Activated CD8-positive, alpha-beta memory T cell treated with anti-CD3 and anti-CD28 coated beads for 4 hours (primary cell): Measurements from ENCODE around the gene CCDC187.

Source experiments
- DNase-seq, 2 donors: peaks; one replicate each; pipeline ENCODE4 v3.0.0-alpha.2; 2020; ENCODE audit warnings: low read depth in 2 of 2

Gene CCDC187

DNA sequence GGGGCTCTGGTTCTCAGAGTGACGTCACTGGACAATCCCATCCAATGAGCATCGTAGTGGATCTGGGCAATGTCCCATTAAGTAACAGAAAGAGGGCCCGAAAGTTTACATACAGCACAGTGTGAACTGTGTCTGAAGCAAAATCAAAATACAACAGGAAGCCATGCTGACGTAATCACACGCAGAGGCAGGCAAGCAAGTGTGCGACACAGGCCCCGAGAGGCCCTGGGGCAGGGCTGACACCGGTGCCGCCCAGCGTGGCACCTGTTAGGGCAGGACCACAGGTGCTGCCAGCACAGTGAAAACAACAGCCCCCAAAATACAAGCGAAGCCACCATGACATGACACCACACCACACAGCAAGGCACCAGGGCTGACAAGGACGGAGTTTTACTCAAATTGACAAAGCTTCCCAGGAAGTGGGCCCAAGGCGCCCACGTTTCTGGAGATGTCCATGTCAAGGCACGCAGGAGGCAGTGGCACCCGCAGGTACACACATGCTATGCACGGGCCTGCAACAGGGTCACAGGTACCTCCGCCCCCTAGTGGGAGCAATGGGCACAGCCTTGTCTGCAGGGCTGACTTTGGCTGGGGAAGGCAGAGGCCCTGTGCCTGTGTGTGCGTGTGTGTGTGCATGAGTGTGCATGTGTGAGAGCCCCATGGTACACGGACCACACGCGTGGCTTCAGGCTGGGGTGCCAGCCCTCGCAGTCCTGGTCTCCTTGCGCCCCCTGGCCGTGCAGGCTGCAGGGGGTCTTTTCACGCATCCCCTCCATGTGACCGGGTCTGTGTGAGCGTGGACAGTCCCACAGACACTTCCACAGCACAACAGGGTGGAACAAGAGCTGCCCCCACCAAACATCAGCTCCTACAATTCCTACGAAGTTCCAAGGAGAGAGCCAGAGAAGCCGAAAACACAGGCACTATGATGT is 77.9 kb downstream of the CCDC187 start:
- peak in 1 of 2 donors; percentile 24 for DNase-seq

DNA sequence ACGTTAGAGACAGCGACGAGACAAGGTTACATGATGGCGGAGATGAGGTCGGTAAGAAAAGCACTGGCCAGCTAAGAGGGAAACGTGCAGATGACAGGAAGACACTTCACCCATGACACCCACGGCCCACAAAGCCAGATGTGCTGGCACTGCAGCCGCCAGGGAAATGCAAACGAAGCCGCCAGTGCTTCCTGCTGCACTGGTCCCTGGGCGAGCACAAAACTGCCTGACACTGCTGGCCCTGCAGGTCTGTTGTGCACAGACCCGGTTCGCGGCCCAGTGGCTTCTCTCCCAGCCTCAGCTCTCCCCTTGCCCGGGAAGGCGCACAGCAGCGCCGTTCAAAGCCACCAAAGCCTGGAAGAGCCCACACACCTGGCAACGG is 78.5 kb downstream of the CCDC187 start:
- DNase-seq: no peak

DNA sequence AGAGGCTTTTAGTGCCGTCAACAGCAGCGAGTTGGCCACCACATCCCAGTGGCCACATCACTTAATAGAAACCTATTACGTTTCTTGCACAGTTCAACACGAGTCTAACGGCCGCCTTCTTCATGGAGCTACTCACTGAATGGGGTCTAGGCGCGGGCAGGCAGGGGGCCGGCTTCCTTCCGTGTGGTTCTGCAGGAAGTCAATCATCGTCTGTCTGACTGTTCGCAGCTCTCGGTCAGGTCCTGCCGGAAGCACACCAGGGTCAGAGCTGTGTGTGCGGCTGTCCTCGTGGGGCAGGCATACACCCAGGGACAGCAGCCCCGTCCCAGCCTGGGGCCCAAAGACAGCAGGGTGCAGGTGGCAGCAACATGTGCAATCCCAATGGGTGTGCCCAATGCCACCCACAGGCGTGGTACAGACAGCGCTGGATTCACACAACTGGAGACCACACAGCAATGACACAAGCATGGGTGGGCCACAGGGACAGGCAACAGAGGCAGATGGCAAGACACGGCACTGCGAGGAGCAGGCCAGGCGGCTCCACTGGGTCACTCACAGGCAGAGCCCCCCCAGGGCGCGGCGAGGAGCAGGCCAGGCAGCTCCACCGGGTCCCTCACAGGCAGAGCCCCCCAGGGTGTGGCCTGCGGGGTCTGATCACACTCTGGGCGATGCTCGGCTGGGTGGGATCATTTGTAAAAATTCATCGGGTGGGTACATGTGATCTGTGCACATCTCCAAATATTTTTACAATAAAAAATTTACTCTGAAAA is 79.8 kb downstream of the CCDC187 start:
- DNase-seq: no peak

DNA sequence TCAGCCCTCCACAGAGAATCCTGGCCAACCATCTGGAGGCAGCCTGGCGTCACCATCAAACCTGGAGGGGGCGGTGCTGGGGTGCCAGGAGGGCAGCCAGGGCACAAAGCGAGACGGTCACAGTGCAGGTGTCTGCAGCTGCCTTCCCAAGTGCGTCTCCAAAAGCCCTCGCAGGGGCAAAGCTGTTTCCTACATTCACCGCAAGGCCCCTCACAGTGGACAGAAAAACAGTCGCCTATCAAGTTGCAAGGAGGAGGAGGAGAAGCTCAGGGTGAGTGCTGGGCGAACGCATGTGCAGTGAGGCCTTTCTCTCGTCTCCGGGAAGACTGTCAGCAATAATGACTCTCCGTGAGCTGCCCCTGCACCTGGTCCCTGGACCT is 81.0 kb downstream of the CCDC187 start:
- no peak for DNase-seq

DNA sequence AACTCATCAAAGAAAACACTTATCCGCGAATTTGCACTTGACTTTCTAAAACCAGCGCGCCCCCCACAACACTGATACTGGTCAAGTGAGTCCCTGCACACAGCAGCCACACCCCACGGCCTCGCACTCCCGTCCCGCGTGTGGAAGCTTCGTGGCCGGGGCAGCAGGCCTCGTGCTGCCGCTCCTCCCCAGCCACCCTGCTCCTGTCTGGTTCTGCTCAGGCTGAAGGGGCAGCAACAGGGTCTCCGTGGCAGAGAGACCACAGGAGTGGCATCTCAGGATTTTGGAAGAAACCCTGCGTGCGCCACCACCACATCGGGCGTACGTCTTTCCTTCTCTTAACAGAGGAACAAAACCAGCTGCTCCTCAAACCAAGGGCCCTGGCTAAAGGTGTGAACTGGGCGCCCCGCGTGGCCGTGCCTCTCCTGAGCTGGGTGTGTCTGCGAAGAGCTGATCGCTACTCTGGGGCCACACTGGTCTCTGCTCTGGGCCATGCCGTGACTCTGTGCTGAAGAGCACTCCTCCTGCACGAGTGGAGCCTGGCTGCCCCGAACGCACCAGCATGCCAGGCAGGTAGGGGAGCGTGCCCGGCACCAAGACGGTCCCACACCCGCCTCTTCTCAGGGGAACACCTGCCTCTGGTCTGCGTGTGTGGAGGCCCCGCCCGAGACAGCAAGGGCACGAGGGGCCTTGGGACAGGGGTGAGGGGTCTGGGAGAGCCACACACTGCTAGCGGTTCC is 81.6 kb downstream of the CCDC187 start:
- no peak for DNase-seq

DNA sequence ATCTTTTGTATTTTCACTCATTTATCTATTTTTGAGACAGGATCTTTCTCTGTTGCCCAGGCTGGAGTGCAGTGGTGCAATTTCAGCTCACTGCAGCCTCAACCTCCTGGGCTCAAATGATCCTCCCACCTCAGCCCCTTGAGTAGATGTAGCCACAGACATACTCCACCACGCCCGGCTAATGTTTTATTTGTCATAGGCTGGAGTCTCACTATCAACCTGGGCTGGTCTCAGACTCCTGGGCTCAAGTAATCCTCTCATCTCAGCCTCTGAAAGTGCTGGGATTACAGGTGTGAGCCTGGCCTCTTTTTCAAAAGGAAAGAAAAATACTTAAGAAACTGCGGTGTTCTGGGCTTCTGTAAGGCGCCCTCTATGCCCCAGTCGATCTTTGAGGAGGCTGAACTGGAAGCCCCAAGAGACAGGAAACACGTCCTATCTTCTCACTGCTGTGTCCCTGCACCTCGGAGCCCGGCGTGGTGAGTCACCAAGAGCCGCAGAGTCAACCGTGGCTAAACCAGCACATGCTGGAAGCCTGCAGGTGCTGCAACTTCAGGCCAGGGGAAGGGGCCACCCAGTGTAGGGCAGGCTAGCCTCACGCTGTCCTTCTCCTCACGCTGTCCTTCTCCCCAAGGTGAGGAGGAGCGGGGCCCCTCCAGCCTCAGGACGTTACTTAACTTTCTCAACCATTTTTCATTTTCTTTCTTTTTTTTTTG is 83.7 kb downstream of the CCDC187 start:
- no peak for DNase-seq

DNA sequence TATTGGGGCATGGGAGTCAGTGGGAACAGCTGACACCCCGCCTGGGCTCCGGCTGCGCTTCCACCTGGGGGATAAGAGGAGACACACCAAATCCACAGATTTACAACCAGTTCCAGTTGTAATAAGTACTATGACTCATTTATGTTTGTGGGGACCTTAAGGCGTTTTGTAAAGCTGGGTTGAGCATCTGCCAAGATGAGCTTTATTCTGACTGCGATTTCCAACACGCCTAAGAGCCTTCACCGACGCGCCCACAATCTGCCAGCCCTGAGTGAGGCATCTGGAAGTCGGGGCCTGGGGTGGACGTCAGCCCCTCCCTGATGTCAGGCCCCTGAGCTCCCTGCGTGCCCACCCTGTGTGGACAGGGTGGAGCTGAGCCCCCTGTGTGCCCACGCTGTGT is 84.6 kb downstream of the CCDC187 start:
- no peak for DNase-seq

DNA sequence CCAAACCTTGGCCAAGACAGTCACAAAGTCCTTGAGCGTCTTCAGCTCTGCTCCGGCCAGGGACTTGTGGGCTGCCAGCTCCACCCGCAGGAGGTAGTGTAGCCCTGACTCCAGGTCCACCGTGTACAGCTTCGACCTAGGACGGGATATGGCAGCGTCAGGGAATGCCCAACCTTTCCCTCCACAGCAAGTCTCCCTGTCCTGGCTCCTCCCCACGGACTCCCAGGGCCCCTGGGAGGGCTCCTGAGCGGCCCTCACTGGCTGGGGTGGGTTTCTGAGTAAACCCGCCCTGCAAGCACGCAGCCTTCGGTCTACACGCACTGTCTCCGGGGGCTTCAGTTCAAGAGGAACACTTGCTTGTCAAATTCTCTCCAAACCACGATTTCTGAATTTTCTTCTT is 85.2 kb downstream of the CCDC187 start:
- DNase-seq: no peak

DNA sequence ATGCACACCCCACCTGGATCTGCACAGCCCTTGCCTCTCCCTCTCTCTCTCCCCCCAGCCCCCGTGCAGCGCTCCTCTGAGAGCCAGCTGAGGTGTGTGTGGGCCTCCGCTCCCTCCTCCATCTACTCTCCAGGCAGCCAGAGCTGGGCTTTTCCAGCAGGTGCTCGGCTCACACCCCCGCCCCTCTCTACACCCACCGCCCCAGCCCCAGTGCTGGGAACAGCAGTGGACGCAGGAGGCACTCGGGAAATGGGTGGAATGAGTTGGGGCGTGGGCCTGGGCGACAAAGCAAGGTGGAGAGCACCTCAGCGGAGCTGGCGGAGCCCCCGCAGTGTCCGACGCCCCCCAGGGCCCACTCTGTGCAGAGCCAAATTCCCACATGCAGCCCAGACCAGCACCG is 85.6 kb downstream of the CCDC187 start:
- DNase-seq: no peak

DNA sequence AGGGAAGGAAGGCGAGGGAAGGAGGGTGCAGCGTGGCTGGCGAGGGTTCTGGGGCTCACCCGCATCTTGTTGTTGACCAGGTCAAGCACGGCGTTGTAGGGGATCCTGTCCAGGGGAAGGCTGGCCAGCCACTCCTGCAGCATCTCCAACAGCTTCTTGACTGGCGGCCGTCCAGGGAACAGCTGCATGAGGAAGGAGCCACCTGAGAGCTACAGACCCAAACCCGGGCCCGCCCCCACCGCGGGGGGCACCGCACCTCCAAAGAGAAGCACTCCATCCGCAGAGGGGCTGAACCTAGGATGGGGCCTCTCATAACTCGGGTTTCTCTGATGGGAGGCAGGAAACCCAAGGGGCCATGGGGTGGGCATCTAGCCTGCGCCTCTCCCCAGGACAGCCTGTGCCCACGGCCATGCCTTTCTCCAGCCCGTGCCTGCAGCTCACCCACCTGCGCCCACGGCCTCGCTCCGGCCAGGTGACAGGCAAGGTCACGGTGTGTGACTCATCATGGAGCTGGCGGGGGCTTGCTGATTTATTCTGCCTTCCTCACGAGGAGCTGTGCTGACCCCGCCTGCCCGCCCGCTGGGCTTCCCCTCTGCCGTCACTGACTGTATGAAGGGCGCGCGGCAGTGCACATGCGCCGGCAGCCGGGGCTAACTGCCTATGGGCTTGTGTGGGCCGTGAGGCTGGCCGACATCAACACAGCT is 87.2 kb downstream of the CCDC187 start:
- no peak for DNase-seq

DNA sequence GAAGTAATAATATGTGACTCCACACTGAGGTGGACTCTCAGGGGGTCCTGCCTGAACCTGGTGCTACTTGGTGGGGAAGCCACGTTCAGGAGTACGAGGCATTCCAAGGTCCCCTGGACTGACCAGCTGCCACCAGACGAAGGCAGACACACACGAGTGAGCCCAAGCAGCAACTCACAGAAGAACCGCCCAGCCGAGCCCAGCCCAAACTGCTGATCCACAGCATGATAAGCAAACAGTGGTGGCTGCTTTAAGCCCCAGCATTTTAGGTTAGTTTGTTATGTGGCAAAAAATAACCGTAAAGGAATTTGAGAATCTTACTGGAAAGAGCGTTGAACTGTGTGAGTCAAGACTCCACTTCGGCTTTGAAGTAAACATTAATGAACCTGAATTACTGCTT is 90.2 kb downstream of the CCDC187 start:
- DNase-seq: no peak

DNA sequence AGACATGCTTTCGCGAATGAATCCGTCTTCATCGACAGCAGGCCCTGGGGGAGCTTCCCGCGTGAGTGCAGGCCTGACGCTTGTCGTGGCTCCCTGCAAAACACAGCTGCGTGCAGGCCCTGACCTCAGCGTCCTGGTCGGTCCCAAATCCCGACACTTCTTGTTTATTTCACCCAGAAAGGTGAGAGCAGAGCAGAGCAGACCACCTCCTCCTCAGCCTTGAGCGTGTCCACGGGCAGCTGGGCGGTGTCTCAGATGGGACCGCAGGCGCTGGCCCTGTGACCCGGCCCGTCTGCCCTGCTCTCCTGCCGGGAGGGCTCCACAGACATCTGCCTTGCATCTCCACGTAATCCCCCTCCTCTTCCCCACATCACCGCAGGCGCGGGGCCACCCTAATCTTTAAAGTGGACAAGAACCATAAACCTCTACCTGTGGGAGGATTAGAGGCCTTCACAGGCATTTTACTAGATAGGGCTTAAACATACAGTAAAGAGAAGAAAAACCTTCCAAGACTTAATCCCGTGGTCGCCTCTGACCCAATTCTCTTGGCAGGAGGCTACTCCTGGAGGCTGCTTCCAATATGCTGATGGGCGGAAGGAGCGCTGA is 91.4 kb downstream of the CCDC187 start:
- DNase-seq: no peak

DNA sequence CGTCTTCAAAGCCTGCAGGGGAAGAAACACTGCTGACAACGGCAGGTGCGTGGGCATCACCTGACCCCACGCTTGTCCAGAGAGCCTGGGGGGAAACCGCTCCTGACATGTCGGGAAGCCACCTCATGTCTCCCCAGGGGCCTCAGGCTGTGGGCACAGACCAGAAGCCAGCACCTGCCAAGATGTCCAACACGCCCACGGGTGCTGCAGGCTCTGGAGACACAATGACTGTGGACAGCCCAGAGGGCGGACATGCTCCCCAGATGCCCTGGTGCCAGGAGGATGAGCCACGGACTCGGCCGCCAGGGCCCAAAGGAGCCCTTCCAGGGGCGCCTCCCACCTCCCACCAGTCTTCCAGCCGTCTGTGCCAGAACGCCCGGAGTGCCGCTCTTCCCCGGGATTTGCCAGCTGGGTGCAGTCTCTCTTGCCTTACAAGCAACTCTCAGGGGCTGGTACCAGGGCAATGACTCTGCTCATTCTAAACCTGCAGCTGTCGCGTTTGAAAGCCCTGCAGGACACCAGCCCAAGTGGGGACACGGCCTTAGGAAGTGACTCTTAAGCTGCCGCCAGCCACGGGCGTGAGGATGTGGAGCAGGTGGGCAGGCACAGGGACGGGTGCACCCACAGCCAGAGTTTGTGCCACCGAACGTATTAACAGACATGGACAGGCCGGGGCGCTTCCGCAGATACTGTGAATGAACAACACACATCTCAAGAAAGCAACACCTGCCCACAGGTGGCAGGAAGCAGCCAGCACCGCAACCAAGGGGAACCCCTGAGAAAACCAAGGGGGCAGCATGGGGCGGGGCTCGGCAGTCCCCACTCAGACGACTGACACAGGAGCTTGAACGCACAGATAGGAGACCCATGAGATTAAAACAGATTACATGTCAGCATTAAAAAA is 92.2 kb downstream of the CCDC187 start:
- DNase-seq: no peak

DNA sequence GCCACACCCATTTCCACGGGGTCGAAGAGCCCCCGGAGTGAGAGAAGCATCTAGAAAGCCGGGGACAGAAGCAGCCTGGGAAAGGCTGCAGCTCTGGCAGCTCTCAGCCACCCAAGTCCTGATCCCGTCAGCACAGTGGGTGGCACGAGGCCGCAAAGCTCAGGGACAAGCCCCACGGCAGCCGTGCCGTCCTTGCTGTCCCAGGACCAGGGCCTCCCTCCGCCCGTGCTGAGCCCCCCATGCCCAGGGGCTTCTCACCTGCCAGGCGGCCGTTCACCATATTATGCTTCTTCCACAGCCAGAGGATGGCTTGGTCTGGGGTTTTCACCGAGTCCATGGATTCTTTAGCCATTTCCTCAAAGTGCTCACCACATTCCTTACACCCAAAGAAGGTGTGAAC is 92.9 kb downstream of the CCDC187 start:
- DNase-seq: no peak

DNA sequence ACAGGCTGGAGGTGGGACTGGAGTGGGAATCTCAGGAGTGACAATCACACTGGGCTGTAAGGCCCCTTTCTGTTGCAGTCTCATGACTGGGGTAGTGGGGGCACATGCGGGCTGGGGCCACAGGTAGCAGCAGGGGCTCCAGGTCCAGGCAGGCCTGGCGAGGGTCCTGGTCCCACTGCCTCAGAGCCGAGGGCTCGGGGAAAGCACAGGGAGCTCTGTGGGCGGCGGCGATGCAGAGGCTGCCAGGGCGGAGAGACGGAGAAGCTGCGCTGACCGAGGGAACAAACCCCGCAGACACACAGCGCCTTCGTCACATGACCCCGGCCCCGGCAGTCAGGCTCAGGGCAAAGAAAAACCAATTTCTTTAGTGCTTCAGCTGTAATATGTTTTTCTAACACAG is 93.6 kb downstream of the CCDC187 start:
- no peak for DNase-seq

DNA sequence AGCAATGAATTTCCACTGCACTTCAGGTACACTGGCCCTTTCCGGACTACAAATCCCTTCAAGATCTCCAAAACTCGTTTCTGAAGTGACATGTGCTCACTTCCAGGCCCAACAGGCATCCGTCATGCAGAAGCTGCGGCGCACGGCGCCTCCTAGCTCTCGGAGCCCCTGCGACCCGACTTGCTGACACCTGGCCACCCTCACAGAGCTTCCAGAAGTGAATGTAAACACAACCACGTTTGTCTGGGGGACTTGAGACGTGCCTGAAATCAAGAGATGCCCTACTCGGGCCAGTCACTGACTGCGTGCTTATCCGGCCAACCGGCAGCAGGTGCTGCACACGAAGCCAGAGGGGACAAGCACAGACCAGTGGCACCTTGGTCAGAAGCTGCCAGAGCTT is 94.1 kb downstream of the CCDC187 start:
- no peak for DNase-seq

DNA sequence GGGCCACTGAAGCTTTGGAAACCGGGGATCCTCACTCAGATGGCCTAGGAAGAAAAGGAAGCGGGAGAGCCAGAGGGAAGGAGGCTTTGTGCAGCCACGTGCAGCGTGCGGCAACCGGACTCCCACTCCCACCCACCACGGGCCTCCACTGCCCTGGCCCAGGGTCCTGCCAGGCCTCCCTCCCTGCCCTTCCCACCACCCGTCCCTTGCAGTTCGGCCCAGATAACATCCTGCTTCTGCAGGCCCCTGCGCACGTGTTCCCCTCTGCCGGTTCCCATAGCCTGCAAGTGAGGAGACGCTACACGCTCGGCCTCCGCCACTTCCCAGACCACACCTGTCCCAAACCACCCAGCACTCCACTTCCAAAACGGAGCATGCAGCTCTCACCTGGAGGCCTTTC is 94.7 kb downstream of the CCDC187 start:
- DNase-seq: no peak

DNA sequence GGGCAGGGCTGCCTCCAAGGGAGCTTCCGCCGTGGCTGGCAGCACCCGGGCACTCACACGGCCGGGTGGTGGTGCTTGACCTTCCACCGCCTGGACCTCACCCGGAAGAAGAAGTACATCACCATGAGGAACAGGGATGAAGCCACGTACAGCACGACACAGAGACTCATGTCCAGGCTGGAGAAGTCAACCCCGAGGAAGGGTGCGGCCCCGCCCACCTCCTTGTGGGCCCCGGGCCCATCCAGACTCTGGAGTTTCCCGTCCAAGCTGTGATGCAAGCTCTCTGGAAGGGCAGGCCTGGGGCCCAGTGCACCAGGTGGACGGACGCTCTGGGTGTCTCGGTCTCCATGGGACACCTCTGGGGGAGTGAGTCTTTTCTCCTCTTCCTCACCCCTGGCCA is 95.2 kb downstream of the CCDC187 start:
- DNase-seq: no peak

DNA sequence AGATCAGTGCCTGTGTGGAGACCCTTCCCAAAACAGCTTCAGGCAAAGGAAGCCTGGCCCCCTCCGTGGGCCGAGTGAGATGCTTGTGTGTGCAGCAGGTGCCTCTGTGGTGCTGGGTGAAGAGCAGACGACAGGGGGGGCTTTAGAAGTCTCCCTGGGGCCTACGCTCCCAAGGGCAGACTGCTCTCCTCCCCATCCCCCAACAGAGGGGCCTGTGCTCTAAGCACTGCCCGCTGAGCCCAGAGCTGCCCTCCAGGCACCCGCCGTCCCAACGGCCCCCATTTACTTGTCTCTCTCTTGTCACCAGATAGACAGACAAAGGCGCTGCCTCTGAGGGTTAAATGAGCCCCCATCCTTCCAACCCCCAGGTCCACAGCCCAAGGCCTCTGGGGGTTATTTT is 96.3 kb downstream of the CCDC187 start:
- no peak for DNase-seq
